K562 (cell line): ENCODE measurements around the gene RAP2B.

Source experiments
- BACH1 ChIP-seq: fragments of 200-800 bp; sonication (Bioruptor generic); IDR thresholded peaks from 2 replicates; pipeline ENCODE4 v1.6.1; 2016; ENCODE audit warnings: missing genetic modification characterization, missing compliant biosample characterization
- CREB1 ChIP-seq, 2 experiments: sonication (generic) in 1 of 2; formaldehyde crosslinking in 1 of 2; IDR thresholded peaks; 2 replicates each; pipeline versions ENCODE4 v1.6.1 to v1.8.0; 2012 to 2022; ENCODE audit warnings: inconsistent platforms in 1 of 2, mild to moderate bottlenecking in 1 of 2, missing genetic modification reagents in 1 of 2, moderate library complexity in 1 of 2
- EZH2 ChIP-seq: IDR thresholded peaks from 2 replicates; pipeline ENCODE4 v1.6.1; 2012; ENCODE audit warnings: low read depth, mild to moderate bottlenecking, inconsistent platforms, low read length, borderline replicate concordance
- HDAC1 ChIP-seq, 2 experiments: fragments of 450-650 bp; IDR thresholded peaks; 2 replicates each; pipeline ENCODE4 v1.6.1; 2016 to 2017; ENCODE audit warnings: inconsistent platforms in 1 of 2, mild to moderate bottlenecking in 1 of 2, moderate library complexity in 1 of 2
- HLTF ChIP-seq: fragments of 450-650 bp; IDR thresholded peaks from 2 replicates; pipeline ENCODE4 v1.6.1; 2016
- JUN ChIP-seq, 2 experiments: sonication (generic) in 1 of 2; formaldehyde crosslinking in 1 of 2; IDR thresholded peaks; 2 replicates each; pipeline versions ENCODE4 v1.6.1 to v1.8.0; 2012 to 2022; ENCODE audit warnings: borderline replicate concordance in 2 of 2, mild to moderate bottlenecking in 2 of 2, improper control_type of control experiment in 1 of 2, low read depth in 1 of 2, low read length in 1 of 2, missing genetic modification reagents in 1 of 2
- MXI1 ChIP-seq: IDR thresholded peaks from 2 replicates; pipeline ENCODE4 v1.6.1; 2011; ENCODE audit warnings: low read depth, mild to moderate bottlenecking, improper control_type of control experiment, low read length
- TBL1XR1 ChIP-seq, 2 experiments: IDR thresholded peaks; 2 replicates each; pipeline ENCODE4 v1.6.1; 2012; ENCODE audit warnings: improper control_type of control experiment in 2 of 2, low read length in 2 of 2, mild to moderate bottlenecking in 1 of 2
- ZBTB2 ChIP-seq: fragments of 450-650 bp; IDR thresholded peaks from 2 replicates; pipeline ENCODE4 v1.6.1; 2016; ENCODE audit warnings: antibody characterized with exemption
- ZBTB7A ChIP-seq: IDR thresholded peaks from 2 replicates; pipeline ENCODE4 v1.6.1; 2011; ENCODE audit warnings: low read depth, mild to moderate bottlenecking, low read length, moderate library complexity, borderline replicate concordance; ENCODE audit not compliant: control insufficient read depth
- ZNF12 ChIP-seq: sonication (generic); formaldehyde crosslinking; IDR thresholded peaks from 2 replicates; pipeline ENCODE4 v1.4.0; 2020; ENCODE audit warnings: mild to moderate bottlenecking, missing genetic modification reagents
- TF ChIP-seq, protein P1 (sequence below): sonication (generic); formaldehyde crosslinking; IDR thresholded peaks from 2 replicates; pipeline ENCODE4 v1.9.0; 2022; ENCODE audit warnings: mild to moderate bottlenecking, missing genetic modification reagents

- TF ChIP-seq ZBTB7A (no peak), EZH2 (no peak), ZNF12 (CRISPR knock-in tag) (no peak), ZBTB2 (no peak), HLTF (no peak), HDAC1 (IDR thresholded peaks at IDR 0.05) (no peak), BACH1 (tag) (no peak), CREB1 (IDR thresholded peaks at IDR 0.05) (no peak), CREB1 (CRISPR knock-in tag; IDR thresholded peaks at IDR 0.05) (no peak), MXI1 (no peak), TBL1XR1 (IDR thresholded peaks at IDR 0.05; ENCODE audit: low read length in 2 of 2) (no peak), JUN (IDR thresholded peaks at IDR 0.05; ENCODE audit: borderline replicate concordance, low read depth, low read length) (no peak), JUN (CRISPR knock-in tag; IDR thresholded peaks at IDR 0.05; ENCODE audit: borderline replicate concordance) (no peak)
- TF ChIP-seq, protein P1, sequence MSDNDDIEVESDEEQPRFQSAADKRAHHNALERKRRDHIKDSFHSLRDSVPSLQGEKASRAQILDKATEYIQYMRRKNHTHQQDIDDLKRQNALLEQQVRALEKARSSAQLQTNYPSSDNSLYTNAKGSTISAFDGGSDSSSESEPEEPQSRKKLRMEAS (CRISPR knock-in tag), result no peak
These were observed 54.9 kb downstream of the RAP2B start for GRCh38 chr3:153216928-153217327.
